ENCODE measurements around the gene CDRT4.

GRCh38 chr17:15513058-15513791 lies 45.8 kb upstream of the CDRT4 start:
- TF ChIP-seq YY1 (IDR thresholded peaks at IDR 0.05; ENCODE audit: low read depth, low read length): no peak
- TF ChIP-seq BMI1 (IDR thresholded peaks at IDR 0.05; ENCODE audit: borderline replicate concordance): no peak
- no peak for TF ChIP-seq CREB1 (IDR thresholded peaks at IDR 0.05; ENCODE audit: low read depth)
- no peak for TF ChIP-seq E4F1 (IDR thresholded peaks at IDR 0.05; ENCODE audit: borderline replicate concordance, partially characterized antibody)
- TF ChIP-seq CTCF (IDR thresholded peaks at IDR 0.05 in 2 of 3, conservative IDR thresholded peaks at IDR 0.05 in 1 of 3; ENCODE audit: control insufficient read depth in 2 of 3, extremely low read depth in 1 of 3, insufficient read depth in 1 of 3, low read depth in 3 of 3, low read length in 3 of 3): no peak
- no peak for TF ChIP-seq IRF3 (IDR thresholded peaks at IDR 0.05)
- no peak for TF ChIP-seq TCF3 (IDR thresholded peaks at IDR 0.05; ENCODE audit: borderline replicate concordance, insufficient read depth, low read depth, low read length)
